Measurements from ENCODE around the gene DTYMK.
A peak's percentile ranks its signal among the peaks of the same experiment; 100 is the strongest.

DTYMK gene

DNA sequence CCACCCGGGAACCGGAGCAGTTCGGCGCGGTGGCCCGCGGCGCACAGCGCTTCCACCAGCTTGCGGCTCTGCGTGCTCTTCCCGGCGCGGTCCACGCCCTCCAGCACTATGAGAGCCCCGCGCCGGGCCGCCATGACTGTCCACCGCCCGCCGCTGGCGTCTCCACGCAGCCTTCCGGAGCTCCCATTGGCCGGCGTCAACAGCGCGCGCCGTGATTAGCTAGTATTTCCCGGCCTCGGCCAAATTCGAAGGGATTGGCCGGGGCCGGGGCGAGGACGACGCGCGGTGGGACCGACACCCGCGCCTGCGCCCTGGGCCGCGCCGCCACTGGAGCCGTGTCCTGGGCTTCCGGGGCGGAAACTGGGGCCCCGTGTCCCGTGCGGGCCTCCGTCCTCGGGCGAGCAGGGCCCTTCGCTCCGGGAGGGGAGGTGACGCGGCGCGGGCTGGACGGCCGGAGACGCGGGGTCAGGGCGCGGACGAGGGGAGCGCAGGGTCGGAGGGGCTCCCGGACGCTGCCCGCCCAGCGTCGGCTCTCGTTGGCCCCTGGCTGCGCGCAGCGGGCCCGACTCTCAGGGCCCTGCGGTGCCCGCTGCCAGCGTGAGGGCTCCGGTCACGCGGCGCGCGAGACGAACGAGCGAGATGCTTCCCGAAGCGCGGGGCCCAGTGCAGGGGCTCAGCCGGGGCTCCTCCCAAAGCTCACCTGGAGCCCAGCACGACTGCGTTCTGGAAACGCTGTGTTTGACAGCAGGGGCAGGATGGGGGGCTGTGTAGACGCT is at the start of gene DTYMK:
DTYMK (minus strand) TSS at position 166 of the 776 bp plus-strand sequence; CDS start at position 134, 32 bp downstream.
- DNase-seq = peak; percentile 61 to 100 (median 93)

- no peak for DNase-seq
Measured at GRCh38 chr2:241736111-241736510, 49.5 kb upstream of the DTYMK start.

DNA sequence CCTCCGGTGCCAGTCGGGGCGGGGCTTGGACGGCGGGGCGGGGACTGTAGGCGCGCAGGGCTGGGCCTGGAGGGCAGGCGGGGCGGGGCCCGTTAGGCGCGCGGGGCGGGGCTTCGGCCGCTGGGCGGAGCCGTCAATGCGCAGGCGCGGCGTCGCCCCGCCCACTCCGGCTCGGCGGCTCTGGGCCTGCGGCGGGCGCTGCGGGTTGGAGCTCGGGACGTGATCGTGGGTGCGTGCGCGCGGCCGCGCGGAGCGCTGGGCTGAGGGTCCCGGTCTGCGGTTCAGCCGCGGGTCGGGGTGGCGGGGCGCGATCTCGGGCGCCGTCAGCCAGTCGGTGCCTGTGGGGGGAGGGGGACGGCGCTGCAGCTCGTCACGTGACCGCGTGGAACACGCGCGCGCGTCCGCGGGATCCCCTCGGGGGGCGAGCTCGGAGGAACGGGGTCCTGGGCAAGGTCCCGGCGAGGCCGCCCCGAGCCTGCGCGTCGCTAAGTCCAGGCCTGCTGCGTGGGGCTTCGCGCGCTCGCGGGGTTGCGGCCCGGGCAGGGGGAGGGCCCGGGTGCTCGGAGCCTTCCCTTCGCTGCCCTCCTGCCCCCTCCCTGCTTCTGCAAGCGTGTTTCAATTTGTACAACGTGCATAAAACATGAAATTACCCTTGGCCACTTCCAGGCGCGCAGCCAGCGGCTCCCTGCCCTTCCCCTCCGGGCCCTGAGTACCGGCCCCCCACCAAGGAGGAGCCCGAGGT is 48.0 kb upstream of the DTYMK start, which contains the start of gene D2HGDH:
D2HGDH (plus strand) TSS at position 164 of the 742 bp plus-strand sequence. CDS start 595 bp downstream, outside the sequence.
- peak; percentile 55 to 94 (median 86) for DNase-seq

GRCh38 chr2:241734208-241734466 is 47.5 kb upstream of the DTYMK start:
- no peak for DNase-seq

GRCh38 chr2:241733391-241734207 is 47.0 kb upstream of the DTYMK start:
- DNase-seq = no peak

- peak in 4 of 14 donors; percentile 4 to 58 (median 26) for DNase-seq
Measured at GRCh38 chr2:241732513-241733186, 46.0 kb upstream of the DTYMK start.

- no peak for DNase-seq
Measured at GRCh38 chr2:241730671-241731293, 44.2 kb upstream of the DTYMK start.

- no peak for DNase-seq
Measured at GRCh38 chr2:241729868-241730267, 43.3 kb upstream of the DTYMK start.

DNA sequence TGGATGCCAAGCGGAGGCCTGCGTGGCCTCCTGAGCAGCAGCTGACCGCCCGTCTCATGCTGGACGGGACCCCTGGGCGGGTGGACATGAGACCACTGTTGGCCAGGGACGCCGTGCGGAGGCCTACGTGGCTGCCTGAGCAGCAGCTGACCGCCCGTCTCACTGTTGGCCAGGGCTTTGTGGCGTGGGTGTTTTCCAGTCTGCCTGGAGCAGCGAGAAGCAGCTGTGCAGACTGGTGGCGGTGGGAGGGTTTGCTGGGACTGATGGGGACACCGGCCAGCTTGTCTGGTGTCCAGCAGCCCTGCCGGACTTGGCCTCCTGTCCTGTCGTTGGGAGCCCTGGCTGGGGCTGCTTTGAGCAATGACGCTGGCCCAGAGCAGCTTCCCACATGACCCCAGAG is 42.0 kb upstream of the DTYMK start:
- peak in 12 of 14 donors; percentile 5 to 75 (median 29) for DNase-seq

- DNase-seq = no peak
Measured at GRCh38 chr2:241728000-241728399, 41.4 kb upstream of the DTYMK start.

GRCh38 chr2:241726459-241726858 is 39.8 kb upstream of the DTYMK start:
- no peak for DNase-seq

DNA sequence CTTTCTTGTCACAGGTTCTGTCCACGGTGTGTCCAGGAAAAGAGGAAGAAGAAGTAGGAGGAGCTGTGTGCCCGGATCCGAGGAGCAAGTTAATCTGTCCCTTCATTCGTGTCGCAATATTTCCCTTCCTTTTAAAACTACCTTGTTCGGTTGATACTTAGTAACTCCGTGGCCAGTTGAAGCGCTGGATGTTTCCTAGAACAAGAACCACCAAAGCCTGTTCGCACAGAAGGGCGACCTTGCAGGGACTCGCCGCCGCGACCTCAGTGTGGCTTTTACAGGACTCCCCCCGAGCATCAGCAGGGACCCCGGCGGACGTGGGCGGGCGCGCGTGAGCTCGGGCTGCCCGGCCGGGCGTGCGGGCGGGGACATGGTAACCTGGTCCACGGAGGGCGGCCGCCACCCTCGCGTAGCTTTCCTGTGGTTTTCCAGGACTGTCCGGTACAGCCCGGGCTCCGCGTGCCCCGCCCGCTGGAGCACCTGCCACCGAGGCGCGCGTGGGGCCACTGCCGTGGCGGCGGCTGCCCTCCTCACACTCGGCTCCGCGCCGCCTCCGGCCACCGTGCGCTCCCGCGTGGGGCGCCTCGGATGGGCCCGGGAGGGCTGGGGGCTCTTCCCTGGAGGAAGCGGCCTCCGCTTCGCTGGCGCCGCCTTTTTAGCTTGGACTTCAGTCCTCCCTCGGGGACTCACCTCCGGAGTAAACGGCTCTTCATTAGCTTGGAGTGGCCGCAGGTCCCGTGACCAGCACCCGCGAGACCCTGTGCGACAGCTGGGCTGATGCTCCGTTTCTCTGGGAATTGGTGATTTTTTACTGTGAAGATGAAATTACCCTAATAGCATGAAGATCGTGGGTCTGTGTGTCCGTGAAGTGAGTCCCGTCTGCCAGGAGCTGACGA is 38.6 kb upstream of the DTYMK start:
- no peak for DNase-seq

GRCh38 chr2:241724259-241724974 is 37.8 kb upstream of the DTYMK start:
- DNase-seq = no peak

DNA sequence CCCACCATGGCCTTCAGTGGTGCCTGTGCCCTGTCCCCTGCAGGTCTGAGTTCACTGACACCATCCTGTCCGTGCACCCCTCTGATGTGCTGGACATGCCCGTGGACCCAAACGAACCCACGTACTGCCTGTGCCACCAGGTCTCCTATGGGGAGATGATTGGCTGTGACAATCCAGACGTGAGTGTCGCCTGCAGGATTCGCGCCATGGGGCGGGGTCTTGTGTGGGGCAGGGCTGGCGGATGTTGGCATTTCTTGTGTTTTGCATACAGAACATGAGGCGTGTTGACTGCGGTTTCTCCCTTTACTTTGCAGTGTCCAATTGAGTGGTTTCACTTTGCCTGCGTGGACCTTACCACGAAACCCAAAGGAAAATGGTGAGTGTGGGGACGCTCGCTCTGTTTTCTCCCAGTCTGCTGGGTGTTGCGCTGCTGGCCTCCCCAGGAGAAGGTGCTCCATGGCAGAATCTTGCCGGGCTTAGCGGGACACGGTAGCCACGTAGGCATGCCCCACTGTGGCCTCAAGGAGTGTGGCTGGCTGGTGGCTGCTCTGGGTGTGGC is 36.4 kb upstream of the DTYMK start:
- no peak for DNase-seq

- no peak for DNase-seq
Measured at GRCh38 chr2:241721852-241722251, 35.2 kb upstream of the DTYMK start.

DNA sequence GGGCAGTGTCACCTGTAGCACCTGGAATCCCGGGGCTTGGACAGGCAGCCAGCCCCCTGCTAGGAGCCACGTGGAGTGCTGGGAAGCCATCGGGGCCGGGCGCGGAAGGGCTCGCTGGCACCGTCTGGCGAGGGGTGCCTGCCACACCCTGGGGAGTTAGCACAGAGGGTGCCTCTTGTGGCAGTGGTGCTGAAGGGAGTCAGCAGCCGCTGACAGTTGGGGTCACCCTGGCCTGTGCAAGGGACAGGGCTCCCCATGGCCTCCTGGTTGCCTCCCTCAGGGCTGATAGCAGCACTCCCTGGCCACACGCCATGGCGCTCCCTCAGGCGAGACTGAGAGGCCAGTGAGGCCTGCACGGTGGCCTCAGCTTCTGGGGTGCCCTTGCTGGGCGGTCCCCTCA is 33.9 kb upstream of the DTYMK start:
- DNase-seq = no peak

- DNase-seq = no peak
Measured at GRCh38 chr2:241720099-241720498, 33.5 kb upstream of the DTYMK start.

- no peak for DNase-seq
Measured at GRCh38 chr2:241719093-241719492, 32.5 kb upstream of the DTYMK start.

DNA sequence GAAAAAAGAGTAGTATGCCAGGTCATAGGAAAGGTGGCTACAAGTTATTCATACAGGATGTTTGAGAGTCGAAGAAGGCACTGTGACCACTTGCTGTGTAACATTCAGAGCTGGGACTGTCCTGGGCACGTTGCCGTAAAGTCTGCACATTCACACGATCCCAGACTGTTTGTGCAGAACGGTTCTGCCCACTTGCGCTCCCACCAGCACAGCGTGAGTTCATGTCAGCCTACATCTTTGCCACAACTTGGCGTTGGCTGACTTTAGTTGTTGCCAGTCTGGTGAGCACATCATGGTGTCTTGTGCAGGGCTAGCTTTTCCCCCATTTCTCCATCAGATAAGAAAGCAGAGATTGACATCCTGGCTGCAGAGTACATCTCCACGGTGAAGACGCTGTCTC is 22.3 kb upstream of the DTYMK start:
- DNase-seq = no peak

- no peak for DNase-seq
Measured at GRCh38 chr2:241706537-241706936, 19.9 kb upstream of the DTYMK start.

Measured in C1 segment of cervical spinal cord (tissue), 14 donors.